GM21576 (cell line): Measurements from ENCODE around the gene ZMYND19.
A peak's percentile ranks its signal among the peaks of the same experiment; 100 is the strongest.
"Not testable (repeated sequence)": the region's sequence is repeated elsewhere in the genome, so short reads cannot be mapped to it uniquely, and the experiment has no call there.

ENCODE experiments used
- ATAC-seq: cut with Tn5 transposase; IDR thresholded peaks from one replicate; pipeline ENCODE4 v1.9.1; 2021; ENCODE audit warnings: mild to moderate bottlenecking, moderate library complexity; ENCODE audit not compliant: unreplicated experiment

ZMYND19 gene

DNA sequence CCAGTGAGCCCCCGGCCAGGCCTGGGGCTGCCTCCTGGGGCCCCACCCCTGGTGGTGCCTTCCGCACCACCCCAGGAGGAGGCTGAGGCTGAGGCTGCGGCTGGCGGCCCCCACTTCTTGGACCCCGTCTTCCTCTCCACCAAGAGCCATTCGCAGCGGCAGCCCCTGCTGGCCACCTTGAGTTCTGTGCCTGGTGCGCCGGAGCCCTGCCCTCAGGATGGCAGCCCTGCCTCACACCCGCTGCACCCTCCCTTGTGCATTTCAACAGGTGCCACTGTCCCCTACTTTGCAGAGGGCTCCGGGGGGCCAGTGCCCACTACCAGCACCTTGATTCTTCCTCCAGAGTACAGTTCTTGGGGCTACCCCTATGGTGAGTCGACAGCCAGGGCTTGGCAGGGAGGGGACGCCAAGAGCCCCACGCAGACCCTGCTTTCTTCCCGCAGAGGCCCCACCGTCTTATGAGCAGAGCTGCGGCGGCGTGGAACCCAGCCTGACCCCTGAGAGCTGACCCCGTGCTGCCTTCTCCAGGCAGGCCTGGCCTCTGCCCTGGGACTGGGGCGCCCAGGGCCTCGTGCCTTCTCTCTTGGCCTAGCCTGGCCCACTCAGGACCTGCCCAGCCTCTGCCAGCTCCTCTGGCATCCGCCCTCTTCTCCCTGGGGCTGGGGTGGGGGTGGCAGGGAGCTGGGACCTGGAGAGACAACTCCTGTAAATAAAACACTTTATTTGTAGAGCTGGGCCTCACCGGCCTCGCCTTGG is 24.5 kb upstream of the ZMYND19 start:
- no peak for ATAC-seq

DNA sequence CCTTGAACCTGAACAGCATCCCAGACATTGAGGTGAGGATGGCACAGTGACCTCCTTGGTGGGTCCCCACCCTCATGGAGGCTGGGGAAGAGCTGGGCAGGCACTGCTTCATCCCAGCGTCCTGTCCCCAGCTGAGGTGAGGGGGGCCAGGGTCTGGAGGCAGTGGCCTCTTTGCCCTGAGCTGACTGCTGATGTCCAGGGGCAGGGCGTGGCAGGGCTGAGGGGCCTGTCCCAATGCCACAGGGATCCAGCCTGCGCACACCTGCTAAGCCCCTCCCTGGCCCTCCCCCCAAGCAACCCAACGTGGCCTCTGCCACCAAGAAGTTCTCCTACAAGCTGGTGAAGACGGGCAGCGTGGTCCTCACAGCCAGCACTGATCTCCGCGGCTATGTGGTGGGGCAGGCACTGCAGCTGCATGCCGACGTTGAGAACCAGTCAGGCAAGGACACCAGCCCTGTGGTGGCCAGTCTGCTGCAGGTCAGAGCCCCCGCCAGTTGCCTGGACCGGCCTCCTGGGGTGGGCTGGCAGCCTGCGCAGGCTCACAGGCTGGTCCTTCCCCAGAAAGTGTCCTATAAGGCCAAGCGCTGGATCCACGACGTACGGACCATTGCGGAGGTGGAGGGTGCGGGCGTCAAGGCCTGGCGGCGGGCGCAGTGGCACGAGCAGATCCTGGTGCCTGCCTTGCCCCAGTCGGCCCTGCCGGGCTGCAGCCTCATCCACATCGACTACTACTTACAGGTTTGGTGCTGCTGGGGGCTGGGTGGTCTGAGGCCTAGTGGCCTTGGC is 23.6 kb upstream of the ZMYND19 start:
- ATAC-seq = no peak

DNA sequence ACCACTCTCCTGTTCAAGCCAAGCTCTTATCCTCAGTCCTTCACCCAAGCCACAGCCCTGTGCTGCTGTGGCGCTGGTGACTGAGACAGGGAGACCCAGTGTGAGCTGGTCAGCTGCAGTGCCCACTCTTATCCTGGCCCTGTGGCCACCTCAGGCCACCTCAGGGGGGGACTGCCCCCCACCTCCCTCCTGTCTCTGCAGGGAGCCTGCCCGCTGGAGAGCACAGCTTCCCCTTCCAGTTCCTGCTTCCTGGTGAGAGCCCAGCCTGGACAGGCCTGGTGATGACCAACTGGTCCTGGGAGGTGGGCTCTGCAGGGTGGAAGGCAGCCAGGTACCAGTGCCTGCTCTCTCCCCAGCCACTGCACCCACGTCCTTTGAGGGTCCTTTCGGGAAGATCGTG is 22.9 kb upstream of the ZMYND19 start:
- ATAC-seq = no peak

DNA sequence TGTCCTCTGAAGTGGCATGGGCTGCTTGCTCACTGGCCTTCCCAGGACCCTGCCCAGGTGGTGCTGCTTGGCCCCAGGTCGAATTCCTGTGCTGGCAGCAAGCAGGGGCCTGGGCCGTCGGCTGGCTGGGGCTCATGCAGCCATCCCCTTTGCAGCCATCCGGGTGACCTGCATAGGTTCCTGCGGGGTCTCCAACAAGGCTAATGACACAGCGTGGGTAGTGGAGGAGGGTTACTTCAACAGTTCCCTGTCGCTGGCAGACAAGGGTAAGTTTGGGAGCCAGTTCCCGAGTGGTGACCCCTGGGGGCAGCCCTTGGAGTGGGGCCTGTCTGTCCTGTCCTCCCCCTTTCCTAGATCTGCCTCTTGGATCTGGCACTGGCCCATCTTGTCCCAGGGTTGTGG is 22.4 kb upstream of the ZMYND19 start:
- no peak for ATAC-seq

DNA sequence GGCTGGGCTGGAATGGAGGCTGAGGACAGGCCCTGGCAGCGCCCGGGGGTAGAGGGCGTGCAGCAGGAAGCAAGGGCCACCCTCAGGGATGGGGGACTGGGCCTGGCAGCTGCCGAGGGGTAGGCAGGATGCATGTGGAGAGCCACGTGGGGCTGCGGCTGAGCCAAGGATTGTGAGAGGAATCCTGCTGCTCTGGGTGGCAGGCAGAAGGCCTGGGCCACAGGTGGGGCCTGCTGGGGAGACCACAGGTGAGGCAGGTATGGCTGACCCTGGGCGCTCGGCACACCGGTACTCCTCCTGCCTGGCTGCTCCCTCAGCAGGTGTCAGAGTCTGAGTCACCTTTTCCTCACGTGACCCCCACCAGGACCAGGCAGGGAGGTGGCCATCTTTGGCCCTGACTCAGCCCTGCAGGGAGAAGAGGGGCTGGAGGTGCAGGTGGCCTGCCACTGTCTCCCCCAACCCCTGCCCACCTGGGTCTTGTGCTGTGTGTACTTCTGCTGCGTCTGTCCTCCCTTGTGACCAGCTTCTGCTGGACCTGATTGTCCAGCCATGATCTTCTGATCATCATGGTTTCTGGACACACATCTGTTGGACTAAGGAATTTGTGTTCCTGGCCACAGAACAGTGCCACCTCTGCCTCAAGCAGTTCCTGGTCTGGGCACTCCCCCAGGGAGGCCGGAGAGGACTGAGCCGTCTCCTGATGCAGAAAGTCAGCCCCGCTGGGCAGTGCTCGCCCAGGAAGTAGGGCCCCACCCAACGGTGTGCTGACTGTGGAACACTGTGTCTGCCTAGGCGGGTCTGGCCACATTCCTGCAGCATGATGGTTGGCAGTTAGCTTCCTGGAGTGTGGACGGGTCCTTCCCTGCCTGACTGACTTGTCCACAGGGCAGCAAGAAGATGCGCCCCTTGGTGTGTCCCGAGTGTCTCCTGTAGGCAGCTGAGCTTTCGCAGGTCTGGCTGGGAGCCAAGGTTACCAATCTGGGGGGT is 21.6 kb upstream of the ZMYND19 start:
- ATAC-seq = no peak

DNA sequence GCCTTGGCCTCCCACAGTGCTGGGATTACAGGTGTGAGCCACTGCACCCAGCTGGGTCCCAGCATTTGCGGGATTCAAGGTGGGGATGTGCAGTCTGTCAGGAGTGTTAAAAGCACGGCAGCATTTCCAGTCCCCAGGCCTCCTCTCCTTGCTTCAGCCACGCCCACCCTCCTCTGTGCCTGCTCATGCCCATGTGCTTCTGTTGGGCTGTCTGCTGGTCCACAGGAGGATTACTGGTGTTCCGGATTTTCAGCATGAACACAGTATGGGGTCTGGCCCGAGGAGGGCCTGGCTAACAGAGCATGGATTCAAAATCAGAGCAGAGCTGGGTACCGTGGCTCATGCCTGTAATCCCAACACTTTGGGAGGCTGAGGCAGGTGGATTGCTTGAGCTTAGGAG is 20.6 kb upstream of the ZMYND19 start:
- ATAC-seq = no peak

DNA sequence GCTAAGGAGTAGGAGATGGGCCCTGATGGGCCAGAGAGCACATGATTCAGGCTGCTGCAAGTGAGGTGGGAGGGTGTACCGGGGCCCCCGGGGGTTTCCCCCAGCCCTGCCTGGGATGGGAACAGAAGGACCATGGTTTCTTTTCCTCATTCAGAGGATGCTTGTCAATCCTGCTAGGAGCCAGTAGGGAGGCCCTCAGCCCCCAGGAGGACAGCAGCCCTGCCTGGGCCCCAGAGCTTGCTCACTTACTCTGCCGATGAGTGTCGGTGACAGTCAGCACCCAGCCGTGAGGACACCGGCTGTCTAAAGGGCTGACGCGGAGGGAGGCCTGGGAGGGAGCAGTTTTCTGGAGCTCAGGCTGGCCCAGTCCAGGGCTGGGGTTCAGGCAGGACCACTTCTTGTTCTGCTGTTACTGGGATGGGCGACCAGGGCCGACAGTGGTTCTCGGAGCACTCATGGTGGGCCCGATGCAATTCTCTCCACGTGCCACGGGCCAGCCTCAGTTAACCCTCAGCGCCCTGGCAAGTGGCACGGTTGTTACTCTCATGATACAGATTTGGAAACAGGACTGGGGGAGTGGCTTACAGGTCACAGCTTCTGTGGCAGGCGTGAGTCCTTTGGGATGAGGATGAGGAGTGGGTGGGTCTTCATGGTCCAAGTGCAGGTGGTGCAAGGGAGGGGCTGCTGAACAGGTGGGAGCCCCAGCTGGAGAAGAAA is 17.0 kb upstream of the ZMYND19 start:
- ATAC-seq = no peak

DNA sequence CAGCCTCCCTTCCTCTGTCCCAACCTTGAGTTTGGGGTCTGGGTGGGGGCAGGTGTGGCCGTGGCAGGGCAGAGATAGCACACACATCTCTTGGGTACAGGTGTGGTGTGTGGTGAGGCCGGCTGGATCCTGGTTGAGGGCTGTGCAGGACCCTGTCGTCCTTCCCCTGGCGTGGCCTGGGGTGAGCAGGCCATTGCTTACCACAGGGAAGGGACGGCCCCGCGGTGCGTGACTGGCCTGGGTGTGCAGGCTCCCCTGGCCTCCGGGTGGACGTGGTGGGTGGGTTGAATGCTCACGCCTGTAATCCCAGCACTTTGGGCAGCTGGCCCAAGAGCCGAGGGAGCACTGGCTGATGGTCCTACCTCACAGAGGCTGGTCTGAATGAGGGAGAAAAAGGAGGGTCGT is 16.4 kb upstream of the ZMYND19 start:
- no peak for ATAC-seq

DNA sequence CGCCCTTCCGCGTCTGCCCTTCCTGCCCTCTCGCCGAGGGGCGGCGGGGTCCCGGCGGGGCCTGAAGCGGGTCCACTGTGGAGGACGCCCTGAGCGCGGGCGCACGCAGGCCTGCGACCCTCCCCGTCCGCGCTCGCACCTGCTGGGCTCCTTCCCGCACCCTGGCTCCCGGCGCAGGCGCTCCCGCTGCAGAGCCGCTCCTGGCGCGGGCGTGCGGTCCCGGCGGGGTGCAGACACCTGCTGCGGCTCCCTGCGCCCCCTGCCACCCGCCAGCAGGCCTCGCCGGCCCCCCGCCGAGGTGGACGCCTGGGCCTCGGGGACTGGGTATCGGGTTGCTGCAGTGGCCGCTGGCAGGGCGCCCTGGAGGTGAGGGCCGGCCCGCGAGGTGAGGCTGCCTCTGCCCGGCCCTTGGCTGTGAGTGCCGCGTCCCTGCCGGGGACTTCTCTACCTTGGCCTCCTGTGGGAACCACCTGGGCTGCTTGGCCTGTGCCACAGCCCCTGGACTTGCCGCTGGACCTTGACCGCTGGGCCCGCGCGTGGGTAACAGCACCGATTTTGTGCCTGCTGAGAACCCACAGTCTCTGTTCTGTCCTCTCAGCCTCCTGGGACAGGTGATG is 15.8 kb upstream of the ZMYND19 start:
- ATAC-seq = peak; percentile 16

DNA sequence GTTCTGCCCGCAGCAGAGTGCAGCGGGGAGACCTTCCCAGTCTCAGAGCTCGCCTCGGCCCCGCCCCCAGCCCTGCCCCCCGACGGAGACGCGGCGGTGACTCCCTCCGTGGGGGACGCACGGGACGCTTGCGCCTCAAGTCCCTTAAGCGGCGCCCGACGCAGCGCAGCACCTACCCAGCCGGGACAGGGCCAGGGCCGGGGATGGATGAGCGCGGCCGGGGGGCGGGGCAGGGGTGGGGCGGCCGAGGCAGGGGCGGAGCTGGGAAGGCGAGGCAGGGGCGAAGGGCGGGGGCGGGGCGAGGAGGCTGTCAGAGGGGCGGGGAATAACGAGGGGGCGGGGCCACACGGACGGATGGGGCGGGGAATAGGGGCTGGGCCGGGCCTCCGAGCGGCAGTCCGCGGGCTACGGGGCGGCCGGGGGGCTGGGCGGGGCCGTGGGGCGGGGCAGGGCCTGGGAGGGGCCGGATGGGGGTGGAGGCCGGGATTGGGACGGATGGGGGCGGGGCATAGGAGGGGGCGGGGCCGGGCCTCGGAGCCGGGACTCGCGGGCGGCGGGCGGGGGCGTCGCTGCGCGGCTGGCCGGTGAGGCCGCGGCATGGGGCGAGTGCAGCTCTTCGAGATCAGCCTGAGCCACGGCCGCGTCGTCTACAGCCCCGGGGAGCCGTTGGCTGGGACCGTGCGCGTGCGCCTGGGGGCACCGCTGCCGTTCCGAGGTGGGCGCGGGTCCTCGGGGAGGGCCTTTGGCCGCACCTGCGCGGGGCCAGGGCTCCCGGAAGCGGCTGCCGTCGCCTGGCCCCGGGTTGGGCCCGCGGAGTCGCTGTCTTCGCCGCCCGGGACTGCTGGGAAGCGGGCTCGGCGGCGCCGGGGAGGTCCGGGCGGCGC is 15.1 kb upstream of the ZMYND19 start, which contains the start of gene ARRDC1:
Gene ARRDC1, plus strand, starts transcription at position 566 of the 884 bp plus-strand sequence. Its CDS starts 32 bp downstream, at position 598.
- ATAC-seq = peak; percentile 72

DNA sequence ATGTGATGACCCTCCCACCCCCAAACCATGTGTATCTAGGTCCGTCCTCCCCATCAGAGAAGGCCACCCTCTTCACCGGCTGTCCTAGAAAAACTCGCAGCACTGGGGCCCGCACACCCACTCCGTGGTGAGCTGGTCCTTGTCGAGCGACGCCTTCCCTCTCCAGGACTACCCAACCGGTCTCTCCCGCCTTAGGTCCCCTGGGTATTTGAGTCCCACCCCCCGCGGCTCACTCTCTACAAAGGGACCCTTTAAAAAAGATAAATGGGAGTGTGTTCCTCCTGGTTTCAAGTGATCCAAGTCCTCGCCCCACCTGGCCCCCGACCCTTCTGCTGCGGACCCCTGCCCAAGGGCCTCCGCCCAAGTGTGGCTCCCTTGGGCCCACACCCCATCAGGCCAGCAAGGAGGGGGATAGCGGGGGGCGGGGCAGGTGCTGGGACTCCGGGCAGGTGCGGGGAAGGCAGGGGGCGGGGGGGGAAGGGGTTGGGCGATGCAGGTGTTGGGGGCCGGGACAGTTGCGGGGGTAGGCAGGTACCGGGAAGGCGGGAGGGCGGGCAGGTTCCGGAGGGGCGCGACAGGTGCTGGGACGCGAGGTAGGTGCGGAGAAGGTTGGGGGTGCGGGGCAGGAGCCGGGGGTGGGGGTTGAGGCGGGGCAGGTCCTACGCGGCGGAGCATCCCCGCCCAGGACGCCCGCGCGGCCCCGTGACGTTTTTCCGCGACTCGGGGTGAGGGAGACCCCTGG is 14.2 kb upstream of the ZMYND19 start:
- ATAC-seq = no peak

DNA sequence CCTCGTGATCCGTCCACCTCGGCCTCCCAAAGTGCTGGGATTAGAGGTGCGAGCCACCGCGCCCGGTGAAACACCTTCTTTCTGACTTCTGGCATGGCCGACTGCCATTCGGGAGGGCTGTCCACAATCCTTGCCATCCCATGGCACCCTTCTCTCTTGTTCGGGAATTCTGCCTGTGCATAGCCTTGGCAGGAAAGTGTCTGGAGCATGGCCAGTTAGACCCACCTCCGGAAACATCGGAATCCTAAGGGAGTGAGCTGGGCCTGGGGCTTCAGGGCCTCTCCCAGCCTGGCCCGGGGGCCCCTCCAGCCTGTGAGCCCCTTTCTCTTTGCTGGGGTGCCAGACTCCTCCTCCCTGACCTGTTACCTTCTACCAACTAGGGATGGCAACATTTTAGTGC is 13.6 kb upstream of the ZMYND19 start:
- ATAC-seq = no peak

DNA sequence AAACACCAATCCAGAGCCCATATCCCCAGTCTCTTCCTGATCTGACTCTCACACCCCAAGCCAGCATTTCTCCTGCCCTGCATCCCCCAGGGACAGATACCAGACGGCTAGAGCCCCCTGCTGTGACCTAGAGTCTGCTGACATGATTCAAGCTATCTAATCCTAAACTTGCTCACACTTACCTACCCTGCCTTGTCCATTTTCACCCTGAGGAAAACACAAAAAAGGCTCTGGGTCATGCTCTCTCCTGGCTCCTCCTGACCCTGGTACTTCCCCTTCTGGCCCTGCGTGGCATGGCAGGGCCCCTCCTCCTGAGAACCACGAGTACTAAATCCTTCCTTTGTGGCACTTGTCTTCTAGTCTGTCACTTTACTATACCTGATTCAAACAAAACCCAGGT is 12.3 kb upstream of the ZMYND19 start:
- no peak for ATAC-seq

DNA sequence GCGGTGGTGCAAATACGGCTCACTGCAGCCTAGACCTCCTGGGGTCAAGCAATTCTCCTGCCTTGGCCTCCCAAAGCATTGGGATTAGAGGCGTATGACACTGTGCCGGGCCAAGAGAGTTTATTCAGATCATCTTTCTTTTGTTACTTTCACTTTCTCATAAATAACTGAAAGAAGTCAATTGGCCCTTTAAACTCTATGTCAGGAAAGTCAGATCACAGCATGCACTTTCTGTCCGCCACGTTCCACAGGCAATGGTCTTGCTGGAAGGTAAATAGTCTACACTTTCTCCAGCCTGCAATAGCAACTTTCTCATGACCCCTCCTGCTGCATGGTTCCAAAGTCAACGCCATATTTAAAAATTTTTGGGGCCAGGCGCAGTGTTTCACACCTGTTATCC is 8.6 kb upstream of the ZMYND19 start:
- ATAC-seq = no peak

DNA sequence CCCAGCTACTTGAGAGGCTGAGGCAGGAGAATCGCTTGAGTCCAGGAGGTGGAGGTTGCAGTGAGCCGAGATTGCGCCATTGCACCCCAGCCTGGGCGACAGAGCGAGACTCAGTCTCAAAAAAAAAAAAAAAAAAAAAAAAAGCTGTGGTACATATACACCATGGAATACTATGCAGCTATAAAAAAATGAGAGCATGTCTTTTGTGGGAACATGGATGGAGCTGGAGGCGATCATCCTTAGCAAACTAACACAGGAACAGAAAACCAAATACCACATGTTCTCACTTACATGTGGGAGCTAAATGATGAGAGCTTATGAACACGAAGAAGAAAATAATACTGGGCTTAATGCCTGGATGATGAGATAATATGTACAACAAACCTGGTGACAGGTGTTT is 6.3 kb upstream of the ZMYND19 start:
- not testable (repeated sequence) for ATAC-seq

DNA sequence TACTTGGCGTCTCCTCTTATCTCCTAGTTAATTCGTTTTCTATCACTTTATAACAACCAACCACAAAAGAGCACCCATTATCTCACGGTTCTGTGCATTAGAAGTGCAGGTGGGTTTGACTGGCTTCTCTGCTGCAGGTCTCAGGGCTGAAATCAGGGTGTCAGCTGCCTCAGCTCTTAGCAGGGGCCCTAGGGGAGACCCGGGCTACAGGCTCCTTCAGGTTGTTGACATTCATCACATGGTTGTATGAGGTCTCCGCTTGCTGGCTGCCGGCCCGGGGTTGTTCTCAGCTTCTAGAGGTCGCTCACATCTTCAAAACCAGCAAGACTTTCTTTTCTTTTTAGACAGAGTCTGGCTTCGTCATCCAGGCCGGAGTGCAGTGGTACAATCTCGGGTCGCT is 2.9 kb upstream of the ZMYND19 start:
- no peak for ATAC-seq

DNA sequence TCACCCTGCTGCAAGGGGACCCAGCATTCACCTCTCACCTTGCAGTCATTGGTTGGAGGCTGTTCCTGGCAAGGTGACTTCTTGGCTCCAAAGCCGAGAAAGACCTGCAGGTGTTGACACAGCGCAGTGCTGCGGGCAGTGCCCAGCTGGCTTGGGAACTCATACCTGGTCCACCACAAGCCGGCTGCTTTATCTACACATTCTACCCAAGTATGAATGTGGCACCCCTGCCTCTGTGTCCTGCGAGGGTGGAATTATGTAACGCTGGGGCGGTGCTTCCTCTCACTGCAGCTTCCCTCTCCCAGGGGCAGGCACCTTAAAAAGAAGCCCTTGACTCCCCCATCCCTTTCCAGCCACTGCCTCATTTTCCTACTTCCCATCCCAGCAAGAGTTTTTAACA is 2.5 kb upstream of the ZMYND19 start:
- no peak for ATAC-seq

DNA sequence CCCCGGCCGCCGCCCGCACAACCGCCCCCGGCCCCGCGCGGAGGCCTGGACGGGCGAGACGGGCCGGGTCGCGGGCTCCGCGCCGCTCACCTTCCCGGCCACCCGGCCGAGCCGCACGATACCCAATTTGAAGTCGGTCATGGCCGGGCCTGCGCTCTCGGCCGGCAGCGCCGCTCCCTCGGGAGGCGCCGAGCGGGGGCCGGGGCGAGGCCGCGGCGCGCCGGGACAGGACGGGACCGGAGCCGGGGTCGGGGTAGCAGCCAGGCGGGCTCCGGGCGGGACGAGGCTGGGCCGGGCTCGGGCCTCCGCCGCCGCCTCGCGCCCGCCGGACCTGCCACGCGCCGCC is 216 bp downstream of the ZMYND19 start:
- ATAC-seq = no peak
